GM13977 (cell line): Measurements from ENCODE around the gene NRSN2.
"Not testable (repeated sequence)": the region's sequence is repeated elsewhere in the genome, so short reads cannot be mapped to it uniquely, and the experiment has no call there.

Experiments used
- DNase-seq: peaks from one replicate; pipeline ENCODE4 v3.0.0; 2012; ENCODE audit warnings: low spot score
- in situ Hi-C: fragments of 300-500 bp; cut with MboI; formaldehyde crosslinking; loops from one replicate; pipeline ENCODE4 v1.12.0; 2022; ENCODE audit warnings: low sequenced_read_pairs, low pct_unique_long_range_greater_than_20kb, mixed read lengths, inconsistent platforms; ENCODE audit not compliant: unreplicated experiment
- TF ChIP-seq, protein P1 (sequence below): IDR thresholded peaks from 2 replicates; pipeline ENCODE4 v1.5.1; 2012; ENCODE audit warnings: mild to moderate bottlenecking, control low read depth; ENCODE audit not compliant: insufficient read depth; ENCODE audit errors: extremely low read depth, missing control alignments

Gene NRSN2

DNA sequence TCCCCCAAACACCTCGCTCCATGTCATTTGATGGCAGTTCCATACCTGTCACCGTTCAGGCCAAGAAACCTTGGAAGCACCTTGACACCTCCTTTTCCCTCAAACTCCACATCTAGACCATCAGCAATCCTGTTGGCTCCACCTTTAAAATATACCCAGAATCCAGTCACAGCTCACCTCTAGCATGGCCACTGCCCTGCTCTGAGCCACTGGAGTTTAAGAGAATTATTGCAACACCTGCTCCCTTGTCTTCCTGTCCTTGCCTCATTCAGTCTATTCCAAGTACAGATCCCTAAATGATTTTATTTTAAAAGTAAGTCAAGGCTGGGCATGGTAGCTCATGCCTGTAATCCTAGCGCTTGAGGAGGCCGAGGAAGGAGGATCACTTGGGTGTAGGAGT, 22.0 kb downstream of the NRSN2 start:
- in situ Hi-C loops, result no loop called here
- TF ChIP-seq, protein P1, sequence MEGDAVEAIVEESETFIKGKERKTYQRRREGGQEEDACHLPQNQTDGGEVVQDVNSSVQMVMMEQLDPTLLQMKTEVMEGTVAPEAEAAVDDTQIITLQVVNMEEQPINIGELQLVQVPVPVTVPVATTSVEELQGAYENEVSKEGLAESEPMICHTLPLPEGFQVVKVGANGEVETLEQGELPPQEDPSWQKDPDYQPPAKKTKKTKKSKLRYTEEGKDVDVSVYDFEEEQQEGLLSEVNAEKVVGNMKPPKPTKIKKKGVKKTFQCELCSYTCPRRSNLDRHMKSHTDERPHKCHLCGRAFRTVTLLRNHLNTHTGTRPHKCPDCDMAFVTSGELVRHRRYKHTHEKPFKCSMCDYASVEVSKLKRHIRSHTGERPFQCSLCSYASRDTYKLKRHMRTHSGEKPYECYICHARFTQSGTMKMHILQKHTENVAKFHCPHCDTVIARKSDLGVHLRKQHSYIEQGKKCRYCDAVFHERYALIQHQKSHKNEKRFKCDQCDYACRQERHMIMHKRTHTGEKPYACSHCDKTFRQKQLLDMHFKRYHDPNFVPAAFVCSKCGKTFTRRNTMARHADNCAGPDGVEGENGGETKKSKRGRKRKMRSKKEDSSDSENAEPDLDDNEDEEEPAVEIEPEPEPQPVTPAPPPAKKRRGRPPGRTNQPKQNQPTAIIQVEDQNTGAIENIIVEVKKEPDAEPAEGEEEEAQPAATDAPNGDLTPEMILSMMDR, result no peak

GRCh38 chr20:370151-370600, 23.3 kb downstream of the NRSN2 start:
- in situ Hi-C loops, result no loop called here
- DNase-seq, result no peak
- TF ChIP-seq, protein P1, result no peak

More for the DNA sequence above, 22.0 kb downstream of the NRSN2 start:
- DNase-seq, result no peak

DNA sequence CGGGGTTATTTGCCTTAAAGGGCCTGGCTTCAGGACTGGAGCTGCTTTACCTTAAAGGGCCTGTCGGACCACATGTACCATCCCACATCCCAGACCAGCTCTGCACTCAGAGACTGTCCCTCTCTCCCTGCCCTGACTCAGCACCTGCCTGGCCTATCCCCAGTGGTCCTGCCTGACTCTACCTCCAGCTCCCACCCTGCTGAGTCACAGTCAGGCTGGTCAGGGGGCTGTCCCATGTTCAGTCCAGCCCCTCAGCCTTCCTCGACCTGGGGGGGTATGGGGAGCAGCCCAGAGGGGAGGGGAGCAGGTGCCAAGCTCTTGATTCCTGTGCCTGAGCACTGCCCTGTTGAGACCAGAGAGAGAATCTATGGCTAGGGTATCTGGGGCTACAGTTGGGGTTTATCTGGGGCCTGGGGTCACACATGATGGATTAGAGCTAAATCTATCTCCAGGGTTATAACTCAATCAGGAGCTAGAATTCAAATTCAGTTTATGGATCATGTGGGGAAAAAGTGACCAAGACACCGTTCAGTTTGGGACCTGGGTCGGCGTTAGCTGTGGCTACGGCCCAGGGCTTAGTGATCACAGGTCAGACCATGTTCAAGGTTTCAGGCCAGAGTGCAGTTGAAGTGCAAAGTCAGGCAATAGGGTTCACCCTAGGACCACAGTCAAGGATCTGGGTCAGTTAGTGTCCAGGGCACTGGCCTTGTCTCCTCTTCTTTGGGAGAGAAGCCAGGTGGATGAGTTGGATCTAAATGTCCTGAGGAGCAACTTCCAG, 24.3 kb downstream of the NRSN2 start:
- in situ Hi-C loops, result no loop called here
- DNase-seq, result no peak
- TF ChIP-seq, protein P1, result no peak

DNA sequence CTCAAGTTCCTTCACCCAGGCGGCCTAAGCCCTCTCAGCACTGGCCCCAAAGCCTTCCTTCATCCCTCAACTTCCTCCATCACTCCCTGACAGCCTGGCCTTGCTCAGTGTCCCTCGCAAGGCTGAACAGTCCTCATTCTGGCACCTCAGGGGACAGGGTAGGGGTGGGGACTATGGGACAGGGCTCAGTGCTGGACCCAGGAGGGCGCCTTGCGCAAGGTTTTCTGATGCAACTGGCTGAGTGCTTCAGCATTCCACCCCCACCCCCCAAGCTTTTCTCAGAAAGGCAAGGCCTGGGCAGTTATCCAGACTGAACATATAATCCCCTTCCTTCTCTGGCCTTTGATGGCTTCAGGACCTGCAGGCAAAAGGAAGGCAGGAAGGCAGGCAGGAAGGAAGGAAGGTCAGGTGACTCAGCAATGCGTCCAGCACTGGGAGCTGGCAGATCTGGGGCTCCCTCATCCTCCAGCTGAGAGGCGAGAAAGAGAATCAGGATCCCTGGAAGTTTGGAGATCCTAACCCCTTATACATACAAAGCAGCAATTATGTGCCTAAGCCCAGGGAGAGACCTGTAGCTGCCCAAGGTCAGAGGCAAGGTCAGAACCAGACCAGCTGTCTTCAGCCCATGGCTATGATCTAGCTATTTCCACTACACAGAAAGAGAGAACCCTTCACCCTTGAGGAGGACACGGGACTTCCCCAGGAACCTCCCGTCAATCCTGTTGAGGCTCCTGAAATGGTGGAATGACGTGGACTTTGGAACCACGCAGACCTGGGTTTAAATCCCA, 25.0 kb downstream of the NRSN2 start:
- TF ChIP-seq, protein P1, result no peak
- no peak for DNase-seq
- in situ Hi-C loops, result no loop called here

DNA sequence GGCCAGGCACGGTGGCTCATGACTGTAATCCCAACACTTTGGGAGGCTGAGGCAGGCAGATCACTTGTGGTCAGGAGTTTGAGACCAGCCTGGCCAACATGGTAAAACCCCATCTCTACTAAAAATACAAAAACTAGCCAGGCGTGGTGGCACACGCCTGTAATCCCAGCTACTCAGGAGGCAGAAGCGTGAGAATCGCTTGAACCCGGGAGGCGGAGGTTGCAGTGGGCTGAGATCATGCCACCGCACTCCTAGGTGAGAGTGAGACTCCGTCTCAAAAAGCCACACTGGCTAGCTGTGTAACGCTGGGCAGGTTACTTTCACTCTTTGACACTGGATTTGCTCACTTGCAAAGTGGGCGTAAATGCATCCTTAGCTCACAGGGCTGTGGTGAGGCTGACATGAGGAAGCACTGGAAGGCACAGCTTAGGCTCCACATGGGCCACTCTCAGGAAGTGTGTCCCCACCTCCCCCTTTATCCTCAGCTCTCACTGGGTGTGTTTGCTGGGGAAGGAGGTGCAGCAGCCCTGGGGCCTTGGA, 25.7 kb downstream of the NRSN2 start:
- in situ Hi-C loops, DNase-seq: not testable (repeated sequence)

GRCh38 chr20:373171-373890, 26.4 kb downstream of the NRSN2 start:
- in situ Hi-C loops, result no loop called here
- TF ChIP-seq, protein P1, result no peak
- no peak for DNase-seq
